GM23338 (cell line): ENCODE results near the gene PLA2G6.
"Not testable (repeated sequence)": the region's sequence is repeated elsewhere in the genome, so short reads cannot be mapped to it uniquely, and the experiment has no call there.

Source experiments
- CREB1 ChIP-seq: fragments of 250-450 bp; sonication (Bioruptor Pico); IDR thresholded peaks from 2 replicates; pipeline ENCODE4 v1.5.0; 2020; ENCODE audit warnings: low read depth, mild to moderate bottlenecking, moderate library complexity
- EZH2 ChIP-seq: fragments of 200-600 bp; sonication (generic); IDR thresholded peaks from one replicate; pipeline ENCODE4 v1.8.0; 2017; ENCODE audit warnings: antibody characterized with exemption, mild to moderate bottlenecking, low read depth; ENCODE audit not compliant: unreplicated experiment
- EZH2phosphoT487 ChIP-seq: fragments of 200-600 bp; sonication (generic); IDR thresholded peaks from one replicate; pipeline ENCODE4 v1.8.1; 2018; ENCODE audit warnings: antibody characterized with exemption; ENCODE audit not compliant: unreplicated experiment
- JUNB ChIP-seq: IDR thresholded peaks from one replicate; pipeline ENCODE4 v1.6.1; 2016; ENCODE audit warnings: antibody characterized with exemption; ENCODE audit not compliant: unreplicated experiment
- NANOG ChIP-seq: IDR thresholded peaks from 2 replicates; pipeline ENCODE4 v1.6.1; 2016; ENCODE audit warnings: antibody characterized with exemption, borderline replicate concordance
- POLR2AphosphoS5 ChIP-seq: IDR thresholded peaks from 2 replicates; pipeline ENCODE4 v1.6.1; 2016; ENCODE audit warnings: antibody characterized with exemption, low read depth
- ZNF114 ChIP-seq: fragments of 250-450 bp; sonication (Bioruptor Pico); IDR thresholded peaks from 2 replicates; pipeline ENCODE4 v1.5.0; 2020; ENCODE audit warnings: mild to moderate bottlenecking, moderate library complexity
- ZNF331 ChIP-seq: fragments of 250-450 bp; sonication (Bioruptor Pico); IDR thresholded peaks from 2 replicates; pipeline ENCODE4 v1.5.0; 2020; ENCODE audit warnings: low read depth, mild to moderate bottlenecking, moderate library complexity
- ZNF462 ChIP-seq: fragments of 250-450 bp; sonication (Bioruptor Pico); IDR thresholded peaks from 2 replicates; pipeline ENCODE4 v1.5.0; 2020; ENCODE audit warnings: mild to moderate bottlenecking, moderate library complexity
- TF ChIP-seq, protein P1 (sequence below), 2 experiments: fragments of 200-600 bp in 1 of 2; sonication (generic) in 1 of 2; conservative IDR thresholded peaks; 2 replicates each; pipeline versions ENCODE4 v1.5.1 to v1.6.1; 2016 to 2017; ENCODE audit warnings: antibody characterized with exemption in 2 of 2, low read depth in 2 of 2, mild to moderate bottlenecking in 2 of 2, moderate library complexity in 1 of 2
- TF ChIP-seq, protein P2 (sequence below): IDR thresholded peaks from one replicate; pipeline ENCODE4 v1.6.1; 2018; ENCODE audit warnings: antibody characterized with exemption; ENCODE audit not compliant: unreplicated experiment
- TF ChIP-seq, protein P3 (sequence below): IDR thresholded peaks from 2 replicates; pipeline ENCODE4 v1.6.1; 2016; ENCODE audit warnings: antibody characterized with exemption

GRCh38 chr22:38118747-38119146, 62.9 kb downstream of the PLA2G6 start:
- TF ChIP-seq, protein P1, sequence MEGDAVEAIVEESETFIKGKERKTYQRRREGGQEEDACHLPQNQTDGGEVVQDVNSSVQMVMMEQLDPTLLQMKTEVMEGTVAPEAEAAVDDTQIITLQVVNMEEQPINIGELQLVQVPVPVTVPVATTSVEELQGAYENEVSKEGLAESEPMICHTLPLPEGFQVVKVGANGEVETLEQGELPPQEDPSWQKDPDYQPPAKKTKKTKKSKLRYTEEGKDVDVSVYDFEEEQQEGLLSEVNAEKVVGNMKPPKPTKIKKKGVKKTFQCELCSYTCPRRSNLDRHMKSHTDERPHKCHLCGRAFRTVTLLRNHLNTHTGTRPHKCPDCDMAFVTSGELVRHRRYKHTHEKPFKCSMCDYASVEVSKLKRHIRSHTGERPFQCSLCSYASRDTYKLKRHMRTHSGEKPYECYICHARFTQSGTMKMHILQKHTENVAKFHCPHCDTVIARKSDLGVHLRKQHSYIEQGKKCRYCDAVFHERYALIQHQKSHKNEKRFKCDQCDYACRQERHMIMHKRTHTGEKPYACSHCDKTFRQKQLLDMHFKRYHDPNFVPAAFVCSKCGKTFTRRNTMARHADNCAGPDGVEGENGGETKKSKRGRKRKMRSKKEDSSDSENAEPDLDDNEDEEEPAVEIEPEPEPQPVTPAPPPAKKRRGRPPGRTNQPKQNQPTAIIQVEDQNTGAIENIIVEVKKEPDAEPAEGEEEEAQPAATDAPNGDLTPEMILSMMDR (conservative IDR thresholded peaks at IDR 0.05; ENCODE audit: low read depth in 2 of 2) = not testable (repeated sequence)
- not testable (repeated sequence) for TF ChIP-seq ZNF114; EZH2; POLR2AphosphoS5; ZNF331 (CRISPR knock-in tag); CREB1 (CRISPR knock-in tag); NANOG; JUNB; EZH2phosphoT487; ZNF462 (CRISPR knock-in tag)
- TF ChIP-seq, protein P2, sequence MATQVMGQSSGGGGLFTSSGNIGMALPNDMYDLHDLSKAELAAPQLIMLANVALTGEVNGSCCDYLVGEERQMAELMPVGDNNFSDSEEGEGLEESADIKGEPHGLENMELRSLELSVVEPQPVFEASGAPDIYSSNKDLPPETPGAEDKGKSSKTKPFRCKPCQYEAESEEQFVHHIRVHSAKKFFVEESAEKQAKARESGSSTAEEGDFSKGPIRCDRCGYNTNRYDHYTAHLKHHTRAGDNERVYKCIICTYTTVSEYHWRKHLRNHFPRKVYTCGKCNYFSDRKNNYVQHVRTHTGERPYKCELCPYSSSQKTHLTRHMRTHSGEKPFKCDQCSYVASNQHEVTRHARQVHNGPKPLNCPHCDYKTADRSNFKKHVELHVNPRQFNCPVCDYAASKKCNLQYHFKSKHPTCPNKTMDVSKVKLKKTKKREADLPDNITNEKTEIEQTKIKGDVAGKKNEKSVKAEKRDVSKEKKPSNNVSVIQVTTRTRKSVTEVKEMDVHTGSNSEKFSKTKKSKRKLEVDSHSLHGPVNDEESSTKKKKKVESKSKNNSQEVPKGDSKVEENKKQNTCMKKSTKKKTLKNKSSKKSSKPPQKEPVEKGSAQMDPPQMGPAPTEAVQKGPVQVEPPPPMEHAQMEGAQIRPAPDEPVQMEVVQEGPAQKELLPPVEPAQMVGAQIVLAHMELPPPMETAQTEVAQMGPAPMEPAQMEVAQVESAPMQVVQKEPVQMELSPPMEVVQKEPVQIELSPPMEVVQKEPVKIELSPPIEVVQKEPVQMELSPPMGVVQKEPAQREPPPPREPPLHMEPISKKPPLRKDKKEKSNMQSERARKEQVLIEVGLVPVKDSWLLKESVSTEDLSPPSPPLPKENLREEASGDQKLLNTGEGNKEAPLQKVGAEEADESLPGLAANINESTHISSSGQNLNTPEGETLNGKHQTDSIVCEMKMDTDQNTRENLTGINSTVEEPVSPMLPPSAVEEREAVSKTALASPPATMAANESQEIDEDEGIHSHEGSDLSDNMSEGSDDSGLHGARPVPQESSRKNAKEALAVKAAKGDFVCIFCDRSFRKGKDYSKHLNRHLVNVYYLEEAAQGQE = not testable (repeated sequence)
- TF ChIP-seq, protein P3, sequence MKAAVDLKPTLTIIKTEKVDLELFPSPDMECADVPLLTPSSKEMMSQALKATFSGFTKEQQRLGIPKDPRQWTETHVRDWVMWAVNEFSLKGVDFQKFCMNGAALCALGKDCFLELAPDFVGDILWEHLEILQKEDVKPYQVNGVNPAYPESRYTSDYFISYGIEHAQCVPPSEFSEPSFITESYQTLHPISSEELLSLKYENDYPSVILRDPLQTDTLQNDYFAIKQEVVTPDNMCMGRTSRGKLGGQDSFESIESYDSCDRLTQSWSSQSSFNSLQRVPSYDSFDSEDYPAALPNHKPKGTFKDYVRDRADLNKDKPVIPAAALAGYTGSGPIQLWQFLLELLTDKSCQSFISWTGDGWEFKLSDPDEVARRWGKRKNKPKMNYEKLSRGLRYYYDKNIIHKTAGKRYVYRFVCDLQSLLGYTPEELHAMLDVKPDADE = not testable (repeated sequence)
